ENCODE results near the gene LSS.
"Not testable (repeated sequence)": the region's sequence is repeated elsewhere in the genome, so short reads cannot be mapped to it uniquely, and the experiment has no call there.

The LSS gene

DNA sequence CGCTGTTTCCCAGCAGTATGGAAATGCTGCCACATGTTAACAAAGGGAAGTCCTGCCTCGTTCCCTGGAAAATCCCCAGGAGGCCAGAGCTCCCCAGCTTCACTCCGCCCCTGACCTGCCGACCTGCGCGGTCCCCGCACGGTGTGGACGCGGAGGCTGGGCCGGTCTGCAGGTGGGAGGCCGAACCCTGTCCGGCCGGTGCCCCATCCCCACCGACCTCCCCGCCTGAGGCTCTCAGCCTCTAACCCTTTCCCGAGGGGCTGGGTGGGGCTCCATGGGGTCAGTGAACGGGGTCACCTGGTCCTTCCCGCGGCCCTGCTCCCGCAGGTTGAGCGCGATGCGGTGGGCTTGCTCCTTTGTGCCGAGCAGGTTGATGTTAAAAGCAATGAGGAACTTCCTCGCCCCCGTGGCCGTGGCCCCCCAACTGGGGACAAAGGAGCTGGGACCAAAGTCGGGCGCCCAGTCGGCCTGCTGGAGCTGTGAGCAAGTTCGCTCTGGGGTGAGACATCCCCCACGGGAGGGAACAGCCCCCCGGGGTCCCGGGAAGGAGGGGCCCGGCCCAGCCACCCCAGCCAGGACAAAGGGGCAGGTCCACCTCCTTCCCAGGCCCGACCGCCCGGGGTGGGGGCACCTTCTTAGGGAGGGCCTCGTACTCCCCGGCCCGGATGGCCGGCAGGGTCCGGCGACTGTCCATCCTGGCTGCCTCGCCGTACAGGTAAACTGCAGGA is 77.1 kb downstream of the LSS start:
- no peak for DNase-seq

DNA sequence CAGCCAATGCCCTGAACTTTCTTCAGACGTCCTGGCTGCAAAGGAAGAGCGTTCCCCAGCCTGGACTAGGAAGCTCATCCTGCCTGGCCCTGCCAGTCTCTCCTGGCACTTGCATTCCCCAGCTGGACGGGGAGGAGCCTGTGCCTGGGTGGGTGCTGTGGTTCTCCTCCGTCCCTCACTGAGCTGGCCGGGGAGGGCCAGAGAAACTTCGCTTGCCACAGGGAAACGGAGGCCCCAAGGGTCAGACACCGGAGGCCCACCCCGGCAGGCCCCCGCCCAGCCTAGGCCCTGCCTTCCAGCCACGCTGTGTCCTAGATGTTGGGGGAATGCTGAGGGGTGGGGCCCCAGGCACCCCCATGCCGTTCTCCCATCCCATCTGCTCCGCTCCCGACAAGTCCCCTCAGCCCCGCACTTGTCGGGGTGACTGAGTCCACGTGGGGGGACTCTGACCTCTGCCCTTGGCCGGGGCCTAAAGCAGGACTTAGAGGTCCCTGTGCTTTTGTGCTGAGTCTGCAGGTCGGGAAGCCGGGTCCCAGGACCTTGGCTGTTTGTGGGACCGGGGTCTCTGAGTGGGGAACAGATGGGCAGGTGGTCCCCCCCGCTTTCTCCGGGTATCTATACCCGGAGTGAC is 78.0 kb downstream of the LSS start:
- no peak for DNase-seq

DNA sequence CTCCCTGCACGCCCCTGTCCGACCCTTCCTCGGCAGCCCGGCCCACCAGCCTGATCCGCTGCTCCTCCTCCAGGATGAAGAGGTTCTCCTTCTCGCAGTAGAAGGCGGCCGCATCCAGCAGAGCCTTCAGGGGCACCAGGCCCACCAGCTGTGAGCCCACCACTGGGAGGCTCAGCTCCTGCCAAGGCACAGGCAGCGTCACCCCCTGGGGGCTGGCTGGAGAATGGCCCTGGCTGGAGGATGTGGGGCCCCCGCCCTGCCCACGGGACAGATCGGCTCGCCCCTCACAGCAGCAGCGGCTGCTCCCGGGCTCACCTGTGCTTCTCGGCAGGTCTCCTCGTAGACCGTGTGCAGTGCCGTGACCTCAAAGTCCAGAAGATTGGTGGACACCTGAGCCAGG is 78.5 kb downstream of the LSS start:
- no peak for DNase-seq

DNA sequence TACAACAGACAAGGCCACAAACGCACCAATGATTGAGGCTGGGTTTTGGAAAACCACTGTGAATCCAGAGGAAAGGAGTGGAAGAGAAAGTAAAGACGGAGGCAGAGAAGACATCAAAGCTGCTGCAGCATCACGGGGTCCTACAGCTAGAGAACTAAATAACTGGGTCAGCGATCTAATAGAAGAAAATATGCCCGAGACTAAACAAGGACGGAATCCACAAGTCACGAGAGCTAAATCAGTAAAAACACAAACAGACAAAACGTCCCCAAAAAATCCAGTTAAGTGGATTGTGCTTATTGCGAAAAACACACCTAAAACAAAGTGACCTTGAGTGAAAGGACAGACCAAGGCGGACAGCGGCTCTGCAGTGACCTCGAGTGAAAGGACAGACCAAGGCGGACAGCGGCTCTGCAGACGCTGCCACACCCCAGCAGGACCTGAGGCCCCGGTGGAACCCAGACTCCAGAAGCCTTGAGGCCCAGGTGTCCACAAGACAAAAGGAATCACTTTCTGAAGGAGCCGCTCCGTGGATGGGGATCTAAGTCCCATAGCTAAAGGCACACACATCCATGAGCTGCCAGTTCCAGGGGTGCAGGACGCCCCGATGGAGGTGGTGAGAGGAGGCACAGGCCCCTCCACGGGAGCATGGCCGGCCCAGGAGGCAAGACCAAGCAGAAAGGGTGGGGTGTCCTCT is 79.2 kb downstream of the LSS start:
- DNase-seq, result no peak

DNA sequence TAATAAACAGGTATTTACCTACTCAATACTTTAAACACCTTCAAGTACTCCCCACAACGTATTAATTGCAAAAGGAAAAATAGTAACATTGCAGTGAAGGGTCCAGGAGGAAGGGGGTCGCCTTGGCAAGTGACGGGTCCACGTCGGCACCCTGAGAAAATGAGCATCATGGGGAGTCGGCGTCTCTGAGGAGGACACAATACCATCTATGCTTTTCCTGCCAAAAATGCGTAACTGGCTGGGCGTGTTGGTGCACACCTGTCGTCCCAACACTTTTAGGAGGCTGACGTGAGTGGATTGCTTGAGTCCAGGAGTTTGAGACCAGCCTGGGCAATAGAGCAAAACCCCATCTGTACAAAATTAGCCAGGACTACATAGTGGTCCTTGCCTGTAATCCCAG is 80.5 kb downstream of the LSS start:
- no peak for DNase-seq

DNA sequence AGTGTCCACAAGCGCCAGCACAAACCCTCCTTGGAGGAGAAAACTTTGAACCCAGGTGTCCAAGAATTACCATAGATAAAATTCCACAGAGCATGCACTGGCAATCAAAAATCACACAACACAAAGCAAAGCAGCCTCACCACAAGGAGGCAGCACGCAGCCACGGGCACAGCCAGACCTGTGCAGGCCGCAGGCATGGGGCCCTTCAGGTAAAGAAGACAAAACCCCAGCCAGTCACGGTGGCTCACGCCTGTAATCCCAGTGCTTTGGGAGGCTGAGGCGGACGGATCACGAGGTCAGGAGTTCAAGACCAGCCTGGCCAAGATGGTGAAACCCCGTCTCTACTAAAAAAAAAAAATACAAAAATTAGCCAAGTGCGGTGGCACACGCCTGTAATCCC is 81.1 kb downstream of the LSS start:
- DNase-seq, result not testable (repeated sequence)

DNA sequence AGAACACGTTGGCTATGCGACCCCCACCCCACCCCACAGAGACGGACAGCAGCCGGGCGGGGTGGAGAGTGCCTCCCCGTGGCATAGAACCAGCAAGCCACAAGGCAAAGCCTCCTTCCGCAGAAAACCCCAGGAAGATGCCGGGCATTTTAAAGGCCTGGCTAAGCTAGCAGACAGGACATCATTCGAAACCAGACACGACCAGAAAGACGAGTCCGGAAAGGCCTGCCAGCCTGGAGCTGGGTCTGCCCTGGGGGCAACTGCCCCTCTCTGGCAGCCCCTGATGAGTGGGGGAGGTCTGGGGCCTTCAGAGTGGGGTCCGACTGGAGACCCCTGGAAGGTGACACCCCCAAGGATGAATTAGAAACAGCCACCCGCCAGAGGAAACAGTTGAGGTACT is 81.7 kb downstream of the LSS start:
- DNase-seq, result no peak

DNA sequence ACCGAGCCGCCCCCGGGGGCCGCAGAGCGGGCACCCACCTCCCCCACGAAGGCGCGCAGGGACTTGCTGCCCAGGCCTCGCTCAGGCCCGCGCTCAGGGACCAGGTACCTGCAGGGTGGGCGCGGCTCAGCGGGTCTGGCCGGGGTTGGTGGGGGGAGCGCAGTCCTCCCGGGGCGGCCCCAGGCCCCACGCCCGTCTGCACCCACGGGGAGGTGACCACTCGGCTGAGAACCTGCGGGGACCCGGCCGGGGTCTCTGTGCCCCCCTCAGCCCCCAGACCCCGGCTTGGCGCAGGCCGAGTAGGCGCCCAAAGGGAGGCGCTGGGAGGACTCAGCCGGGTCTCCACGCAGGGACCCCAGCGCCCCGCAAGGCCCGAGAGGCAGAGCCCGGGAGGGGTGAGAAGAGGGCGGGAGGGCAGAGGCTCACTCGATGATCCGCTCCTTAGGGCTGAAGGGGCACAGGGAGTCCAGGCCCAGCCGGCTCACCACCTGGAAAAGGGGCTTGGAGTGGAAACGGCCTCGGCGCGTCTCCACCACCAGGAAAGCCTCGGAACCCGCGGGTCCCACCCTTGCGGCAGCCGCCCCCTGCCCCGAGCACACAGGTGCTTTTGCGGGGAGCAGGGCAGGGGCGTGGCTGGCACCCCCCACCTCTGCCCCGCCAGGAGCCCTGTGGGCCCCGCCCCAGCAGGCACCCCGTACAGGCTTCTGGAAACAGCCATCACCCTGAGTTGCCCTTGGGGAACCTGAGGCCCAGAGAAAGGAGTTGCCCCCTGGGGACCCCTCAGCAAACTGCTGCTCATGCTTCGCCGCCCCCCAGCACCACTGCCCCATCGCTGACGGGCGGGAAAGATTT is 82.5 kb downstream of the LSS start:
- DNase-seq, result no peak

DNA sequence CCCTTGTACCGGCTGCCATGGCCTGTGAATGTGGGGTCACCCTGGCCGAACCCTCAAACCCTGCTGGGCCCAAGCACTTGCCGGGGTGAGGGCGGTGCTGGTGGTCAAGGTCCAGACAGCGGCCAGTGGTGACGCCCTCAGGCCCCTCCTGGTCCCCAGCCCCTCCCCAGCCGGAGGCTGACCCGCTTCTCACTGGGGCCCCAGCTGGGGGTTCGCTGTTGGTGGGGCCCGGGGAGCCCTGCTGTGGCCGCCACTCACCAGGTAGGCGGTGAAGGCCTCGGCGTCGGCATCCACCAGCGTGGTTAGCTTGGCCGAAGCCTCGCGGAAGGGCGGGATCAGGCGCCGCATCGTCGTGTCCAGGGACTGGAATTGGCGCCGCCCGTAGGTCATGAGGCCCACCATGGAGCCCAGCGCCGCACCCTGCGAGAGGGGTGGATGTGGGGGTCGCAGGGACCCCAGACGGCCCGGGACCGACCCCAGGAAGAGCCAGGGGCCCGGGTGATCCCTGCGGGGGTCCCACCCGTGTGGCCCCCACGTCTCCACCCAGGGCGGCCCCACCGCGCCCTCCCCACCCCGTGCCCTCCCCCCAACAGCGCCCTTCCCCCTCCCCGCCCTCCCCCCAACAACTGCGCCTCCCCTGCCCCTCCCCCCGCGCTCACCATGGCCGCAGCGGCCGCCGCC is 83.3 kb downstream of the LSS start:
- no peak for DNase-seq

DNA sequence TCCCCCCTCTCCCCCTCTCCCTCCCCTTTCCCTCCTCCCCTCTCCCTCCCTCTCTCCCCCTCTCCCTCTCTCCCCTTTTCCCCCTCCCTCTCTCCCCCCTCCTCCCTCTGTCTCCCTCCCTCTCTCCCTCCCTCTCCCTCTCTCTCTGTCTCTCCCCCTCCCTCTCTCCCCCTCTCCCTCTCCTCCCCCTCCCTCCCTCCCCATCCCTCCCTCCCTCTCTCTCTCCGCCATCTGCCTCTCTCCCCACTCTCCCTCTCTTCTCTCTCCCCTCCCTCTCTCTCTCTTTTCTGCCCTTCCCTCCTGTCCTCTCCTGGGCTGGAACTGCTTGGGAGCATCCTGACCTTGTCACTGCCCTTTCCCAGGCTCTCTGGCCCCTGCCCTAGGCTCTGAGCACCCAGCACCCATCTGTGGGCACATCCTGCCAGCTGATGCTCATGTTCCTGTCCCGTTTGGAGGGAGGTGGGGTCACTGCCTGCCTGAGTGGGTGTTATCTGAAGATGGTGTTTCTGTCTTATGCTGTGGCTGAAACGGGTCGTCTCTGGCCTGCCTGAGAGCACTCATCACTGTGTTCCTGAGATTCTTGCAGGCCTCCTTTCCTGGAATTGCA is 84.0 kb downstream of the LSS start:
- DNase-seq, result no peak

DNA sequence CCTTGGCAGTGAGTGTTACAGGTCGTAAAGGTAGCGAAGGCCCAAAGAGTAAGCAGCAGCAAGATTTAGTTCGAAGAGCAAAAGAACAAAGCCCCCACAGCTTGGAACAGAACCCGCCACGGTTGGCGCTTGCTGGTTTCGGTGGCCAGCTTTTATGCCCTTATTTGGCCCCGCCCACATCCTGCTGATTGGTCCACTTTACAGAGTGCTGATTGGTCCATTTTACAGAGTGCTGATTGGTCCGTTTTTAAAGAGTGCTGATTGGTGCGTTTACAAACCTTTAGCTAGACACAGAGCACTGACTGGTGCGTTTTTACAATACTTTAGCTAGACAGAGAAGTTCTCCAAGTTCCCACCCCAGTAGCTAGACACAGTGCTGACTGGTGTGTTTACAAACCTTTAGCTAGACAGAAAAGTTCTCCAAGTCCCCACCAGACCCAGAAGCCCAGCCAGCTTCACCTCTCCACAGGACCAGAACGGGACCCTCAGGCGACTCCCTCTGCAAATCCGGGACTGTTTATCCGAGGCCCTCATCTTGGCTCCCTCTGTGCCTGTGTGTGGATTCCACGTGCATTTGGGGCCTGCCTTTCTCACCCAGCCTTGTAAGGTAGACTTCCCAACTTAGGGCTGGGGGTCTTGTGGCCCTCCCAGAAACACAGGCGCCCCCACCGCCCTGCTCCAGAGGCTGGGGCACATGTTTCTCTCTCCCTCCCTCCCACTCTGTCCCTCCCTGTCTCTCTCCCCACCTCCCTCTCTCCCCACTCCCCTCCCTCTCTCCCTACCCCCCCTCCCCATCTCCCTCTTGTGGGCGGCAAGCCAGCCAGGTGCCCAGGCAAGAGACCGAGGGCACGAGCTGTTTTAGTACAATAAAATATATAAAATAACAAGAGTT is 85.7 kb downstream of the LSS start:
- no peak for DNase-seq

DNA sequence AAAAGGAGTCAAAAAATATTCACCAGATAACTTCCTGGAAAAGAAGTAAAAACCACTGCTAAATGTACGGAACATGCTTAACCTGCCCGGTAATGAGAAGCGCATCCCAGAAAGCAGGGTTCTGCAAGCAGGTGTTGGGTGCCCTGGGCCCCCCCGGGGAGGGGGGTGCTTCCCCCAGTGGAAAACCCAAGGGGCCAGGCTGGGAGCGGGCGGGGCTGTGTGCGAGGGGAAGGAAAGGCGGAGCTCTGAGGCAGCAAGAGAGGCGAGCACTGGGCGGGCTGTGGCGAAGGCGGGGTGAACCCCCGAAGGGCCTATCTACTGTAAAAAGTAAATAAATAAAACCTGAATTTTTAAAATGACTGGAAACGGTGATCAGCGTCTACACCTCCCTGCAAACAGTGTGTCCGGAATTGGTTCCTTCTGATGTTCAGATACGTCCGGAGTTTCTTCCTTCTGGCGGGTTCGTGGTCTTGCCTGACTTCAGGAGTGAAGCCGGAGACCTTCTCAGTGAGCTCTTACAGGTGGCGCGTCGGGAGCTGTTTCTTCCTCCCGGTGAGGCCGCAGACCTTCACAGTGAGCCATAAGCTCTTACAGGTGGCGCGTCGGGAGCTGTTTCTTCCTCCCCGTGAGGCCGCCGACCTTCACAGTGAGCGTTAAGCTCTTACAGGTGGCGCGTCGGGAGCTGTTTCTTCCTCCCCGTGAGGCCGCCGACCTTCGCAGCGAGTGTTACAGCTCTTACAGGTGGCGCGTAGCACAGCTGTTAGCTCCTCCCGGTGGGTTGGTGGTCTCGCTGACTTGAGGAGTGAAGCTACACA is 86.6 kb downstream of the LSS start:
- no peak for DNase-seq

DNA sequence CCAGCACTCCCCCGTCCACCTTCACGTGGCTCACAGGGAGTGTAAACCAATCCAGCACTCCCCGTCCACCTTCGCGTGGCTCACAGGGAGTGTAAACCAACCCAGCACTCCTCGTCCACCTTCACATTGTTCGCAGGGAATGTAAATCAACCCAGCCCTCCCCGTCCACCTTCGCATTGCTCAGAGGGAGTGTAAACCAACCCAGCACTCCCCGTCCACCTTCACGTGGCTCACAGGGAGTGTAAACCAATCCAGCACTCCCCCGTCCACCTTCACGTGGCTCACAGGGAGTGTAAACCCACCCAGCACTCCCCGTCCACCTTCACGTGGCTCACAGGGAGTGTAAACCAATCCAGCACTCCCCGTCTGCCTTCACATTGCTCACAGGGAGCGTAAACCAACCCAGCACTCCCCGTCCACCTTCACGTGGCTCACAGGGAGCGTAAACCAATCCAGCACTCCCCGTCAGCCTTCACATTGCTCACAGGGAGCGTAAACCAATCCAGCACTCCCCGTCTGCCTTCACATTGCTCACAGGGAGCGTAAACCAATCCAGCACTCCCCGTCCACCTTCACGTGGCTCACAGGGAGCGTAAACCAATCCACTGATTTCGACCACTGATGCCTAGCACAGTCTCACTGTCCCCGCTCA is 88.1 kb downstream of the LSS start:
- DNase-seq, result not testable (repeated sequence)

DNA sequence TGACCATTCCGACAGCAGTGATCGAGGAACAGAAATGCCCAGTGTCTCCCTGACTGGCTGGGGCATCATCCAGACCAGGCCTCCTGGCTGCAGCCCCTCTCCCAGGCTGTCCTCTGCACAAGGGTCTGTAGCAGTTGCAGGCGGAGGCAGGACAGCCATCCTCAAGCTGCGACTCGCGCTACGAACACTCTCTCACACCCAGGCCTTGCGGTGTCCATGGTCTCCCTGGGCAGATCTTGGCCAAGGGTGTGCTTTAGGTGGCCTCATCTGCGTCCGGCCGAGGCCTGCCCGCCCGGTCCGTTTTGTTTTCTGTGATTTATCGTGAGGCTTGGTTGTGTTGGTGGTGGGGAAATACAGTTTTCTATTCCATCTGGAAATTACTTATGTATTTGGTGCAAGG is 88.9 kb downstream of the LSS start:
- DNase-seq, result no peak

DNA sequence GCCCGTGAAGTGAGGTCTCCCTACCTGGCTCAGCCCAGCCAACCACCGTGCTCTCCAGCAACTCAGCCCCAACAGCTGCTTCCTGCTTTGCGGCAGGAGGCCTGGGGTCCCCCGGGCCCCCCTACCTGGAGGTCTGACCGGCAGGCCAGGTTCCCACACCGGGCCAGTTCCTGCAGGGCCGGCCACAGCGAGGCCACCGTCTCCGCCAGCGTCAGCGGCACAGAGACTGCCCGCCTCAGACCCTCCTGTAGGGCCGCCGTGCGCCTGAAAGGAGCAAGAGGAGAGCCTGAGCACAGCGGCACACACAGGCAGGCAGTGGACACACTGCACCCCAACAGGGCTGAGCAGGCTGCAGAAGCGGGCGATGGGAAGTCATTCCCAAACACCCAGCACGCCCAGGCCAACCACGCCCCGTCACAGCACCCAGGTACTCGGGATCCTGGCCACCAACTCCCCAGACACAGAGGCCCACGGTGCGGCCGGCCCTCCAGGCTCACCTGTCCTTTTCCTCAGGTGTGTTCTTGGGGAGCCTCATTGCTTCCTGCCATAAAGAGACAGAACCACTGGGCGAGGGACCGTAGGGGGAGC is 90.1 kb downstream of the LSS start:
- DNase-seq, result no peak
